Left cardiac atrium (tissue), 4 donors: ENCODE results near the gene LINC00237. TPM values are rescaled to one million over a fixed set of nuclear protein-coding genes. Genes with fewer than 3 reads are reported as not detected.

Experiments used
- ATAC-seq, 2 donors: fragments of 200-7000 bp; cut with Tn5 transposase; one replicate each; pipeline ENCODE4 v1.9.1; 2020; ENCODE audit warnings: mild to moderate bottlenecking in 2 of 2, moderate library complexity in 2 of 2
- DNase-seq: peaks from one replicate; pipeline ENCODE4 v3.0.0-alpha.2; 2020
- intact Hi-C, 2 donors: fragments of 100-400 bp; cut with DNase I; formaldehyde crosslinking; loops; one replicate each; pipeline versions ENCODE4 v1.14.1 to v1.15.1; 2022 to 2023
- total RNA-seq, 2 donors: library from RNA; stranded (reverse); fragmentation: NEBNext Ultra II Directional; extraction: Animal tissue kit (Norgen Biotek cat#: 25700); gene quantifications; one replicate each; pipeline ENCODE4 v1.2.1, GENCODE V29; 2021
- donor health status: DM: no; HTN: yes; CAD: no.
- donor health status: DM: no; HTN: yes; CAD: no; lungs with severe emphysema.
- donor health status: DM: yes; HTN: yes; CAD: no.
- donor health status: Dilated cardiomyopathy.

The LINC00237 gene
- total RNA-seq, 2 donors from 2014 or later = not detected

DNA sequence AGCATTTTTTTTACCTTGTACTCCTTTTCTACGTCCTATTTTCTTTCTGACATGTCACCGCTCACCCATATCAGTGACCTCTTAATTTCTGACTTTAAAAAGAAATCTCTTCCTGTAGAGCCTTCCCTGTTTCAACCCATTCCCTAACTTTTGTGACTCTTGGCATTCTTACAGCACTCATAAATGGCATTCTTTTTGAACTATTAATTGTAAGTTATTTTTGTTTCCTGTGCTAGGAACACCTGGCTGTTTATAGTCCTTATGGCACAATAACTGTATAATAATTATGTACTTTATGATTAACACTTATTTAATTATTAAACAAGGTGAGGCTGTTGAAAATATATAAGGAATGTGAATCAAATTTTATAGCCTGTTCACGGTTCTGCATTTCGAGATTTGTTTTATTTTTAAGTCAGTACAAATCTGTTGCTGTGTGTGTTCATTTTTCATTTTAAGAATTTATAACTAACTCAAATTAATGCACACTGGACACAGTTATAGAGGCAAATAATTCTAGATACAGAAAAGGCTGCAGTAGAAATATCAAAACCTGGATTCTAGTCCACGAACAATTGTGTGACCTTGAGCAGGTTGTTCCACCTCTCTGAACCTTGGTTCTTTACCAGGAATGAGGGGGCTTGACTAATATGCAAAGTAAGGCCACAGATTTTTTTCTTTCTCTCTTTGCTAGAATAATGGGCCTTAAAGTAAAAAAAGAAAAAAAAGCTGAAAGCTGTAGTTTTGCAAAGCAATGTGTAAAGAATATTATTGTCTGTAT, 21.2 kb upstream of the LINC00237 start:
- intact Hi-C loops = loop anchor here in 1 of 2 donors (10.0 kb wide), 1 partner anchor 263 kb away; no protein-coding TSS in a partner anchor
- ATAC-seq (no peak), DNase-seq (no peak)

DNA sequence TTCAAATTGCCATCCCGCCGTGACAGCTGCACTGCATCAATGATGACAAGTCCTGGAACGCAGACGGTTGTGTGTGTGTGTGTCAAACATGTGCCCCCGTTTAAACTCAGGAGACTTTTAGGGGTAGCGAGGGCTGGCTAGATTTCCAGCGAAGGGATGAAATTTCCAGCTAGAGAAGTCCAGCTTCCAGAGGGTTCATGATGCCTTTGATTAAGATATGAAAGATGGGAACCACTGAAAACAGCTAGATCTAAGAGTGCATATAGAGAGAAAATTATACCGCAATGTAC, 20.4 kb upstream of the LINC00237 start:
- peak; percentile 1 to 2 for ATAC-seq
- intact Hi-C loops = loop anchor here in 1 of 2 donors (10.0 kb wide), 1 partner anchor 262 kb away; no protein-coding TSS in a partner anchor
- peak; percentile 24 for DNase-seq

DNA sequence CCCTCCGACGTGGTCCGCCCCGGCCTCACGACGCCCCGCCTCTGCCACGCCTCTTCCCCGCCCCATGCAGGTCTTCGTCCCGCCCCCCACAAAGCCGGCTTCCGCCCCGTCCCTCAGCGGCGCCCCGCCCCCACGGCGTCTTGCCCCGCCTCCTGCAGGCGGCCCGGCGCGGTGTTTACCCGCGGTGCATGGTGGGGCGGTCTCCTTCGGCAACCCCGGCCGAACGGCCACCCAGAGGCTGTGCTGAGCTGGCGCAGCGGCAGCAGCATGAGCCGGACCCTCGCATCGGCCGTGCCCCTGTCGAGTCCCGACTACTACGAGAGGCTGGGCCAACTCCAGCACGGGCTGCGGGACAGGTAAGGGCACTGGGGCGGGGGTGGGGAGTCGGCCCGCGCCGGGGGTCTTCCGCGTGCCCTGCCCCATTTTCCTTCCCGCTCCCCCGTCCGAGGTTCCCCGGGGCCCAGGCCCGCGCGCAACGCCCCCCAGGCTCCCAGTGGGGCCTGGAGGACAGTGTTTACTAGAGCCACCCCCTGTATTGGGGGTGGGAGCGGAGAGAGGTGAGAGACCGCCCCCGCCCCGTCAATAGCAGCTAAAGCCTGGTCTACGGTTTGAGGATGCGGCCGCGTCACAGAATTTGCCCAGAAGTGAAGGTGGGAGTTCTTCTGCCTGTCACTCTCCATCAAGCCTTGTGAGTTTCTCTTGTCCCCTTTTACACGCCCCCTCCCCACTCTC, 19.9 kb upstream of the LINC00237 start, which contains the start of gene KIZ:
Gene KIZ, plus strand, starts transcription at position 234 of the 732 bp plus-strand sequence. Its CDS starts 34 bp downstream, at position 268.
- ATAC-seq (peak; percentile 99 to 100), DNase-seq (peak; percentile 97)
- intact Hi-C loops = loop anchor here in 1 of 2 donors (10.0 kb wide), 1 partner anchor 261 kb away; no protein-coding TSS in a partner anchor

DNA sequence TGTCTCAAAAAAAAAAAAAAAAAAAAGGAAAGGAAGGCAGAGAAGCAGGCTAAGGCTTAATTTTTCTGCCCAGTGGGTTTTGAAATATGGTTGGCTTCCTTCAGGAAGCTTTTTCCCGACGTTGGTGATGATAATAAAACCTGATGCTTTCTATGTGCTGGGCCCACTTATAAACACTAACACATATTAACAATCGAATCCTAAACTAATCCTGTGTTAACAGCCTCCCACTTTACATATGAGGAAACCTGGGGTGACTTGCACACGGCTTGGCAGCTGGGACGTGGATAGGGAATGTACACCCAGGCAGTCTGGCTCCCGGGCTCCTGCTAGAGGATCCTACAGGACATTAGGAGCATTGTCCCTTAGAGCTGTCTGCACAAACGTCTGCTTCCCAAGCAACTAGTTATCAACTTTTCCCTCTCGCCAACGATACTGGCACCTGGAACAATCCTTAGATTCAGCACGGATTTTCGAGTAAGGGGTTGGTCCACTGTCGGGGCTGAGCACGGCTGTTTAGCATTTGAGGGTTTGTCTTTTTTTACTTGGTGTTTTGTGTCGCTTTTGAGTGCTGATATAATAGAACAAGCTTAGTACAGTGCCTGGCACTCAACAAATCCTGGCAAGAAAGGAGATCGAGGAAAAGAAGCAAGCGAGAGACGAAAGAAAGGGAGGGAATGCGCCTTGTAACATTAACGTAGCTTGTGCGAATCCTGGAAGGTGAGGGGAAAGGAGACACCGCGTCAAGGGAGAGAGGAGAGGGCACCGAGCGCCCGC, 19.1 kb upstream of the LINC00237 start:
- ATAC-seq = peak; percentile 49 to 66
- DNase-seq = peak; percentile 57
- intact Hi-C loops = loop anchor here in 1 of 2 donors (10.0 kb wide), 1 partner anchor 260 kb away; no protein-coding TSS in a partner anchor

DNA sequence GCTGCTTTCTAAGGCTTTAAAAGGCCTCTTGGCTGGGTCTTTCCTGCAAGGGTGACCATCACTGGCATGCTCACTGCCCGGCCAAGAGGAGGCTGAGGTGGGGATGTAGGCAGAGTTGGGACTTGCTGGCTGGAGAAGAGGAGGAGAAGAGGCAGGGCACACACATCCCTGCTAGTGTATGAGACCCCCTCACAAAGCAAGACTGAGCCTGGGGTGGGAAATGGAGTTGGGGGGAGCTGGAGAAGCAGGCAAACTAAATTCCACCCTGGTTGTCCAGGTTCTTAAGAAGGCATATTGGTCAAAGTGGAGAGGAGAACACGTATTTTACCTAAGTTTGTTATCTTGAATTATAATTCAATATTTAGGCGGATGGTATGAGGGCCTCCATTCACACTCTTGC, 18.0 kb upstream of the LINC00237 start:
- intact Hi-C loops = loop anchor here in 1 of 2 donors (10.0 kb wide), 1 partner anchor 259 kb away; no protein-coding TSS in a partner anchor
- no peak for ATAC-seq
- DNase-seq = no peak

DNA sequence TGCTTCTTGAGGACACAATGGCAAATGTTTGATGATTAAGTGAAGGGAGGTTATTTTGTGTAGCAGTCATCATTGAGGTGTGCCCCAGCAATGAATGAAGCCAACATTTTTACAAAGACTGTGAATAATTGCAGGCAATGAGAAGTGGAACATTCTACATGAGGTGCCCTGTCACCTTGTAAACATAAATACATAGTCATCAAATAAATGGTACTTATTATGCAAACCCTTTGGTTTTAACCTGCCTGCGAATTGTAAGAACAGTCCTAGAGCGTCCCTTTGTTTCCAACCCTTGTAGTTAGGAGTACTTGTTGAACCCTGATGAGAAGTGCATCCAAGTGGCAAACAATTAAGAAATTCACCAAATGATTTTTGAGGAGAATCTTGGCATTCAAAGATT, 12.6 kb upstream of the LINC00237 start:
- DNase-seq (no peak), ATAC-seq (no peak)
- intact Hi-C loops = no loop called here

DNA sequence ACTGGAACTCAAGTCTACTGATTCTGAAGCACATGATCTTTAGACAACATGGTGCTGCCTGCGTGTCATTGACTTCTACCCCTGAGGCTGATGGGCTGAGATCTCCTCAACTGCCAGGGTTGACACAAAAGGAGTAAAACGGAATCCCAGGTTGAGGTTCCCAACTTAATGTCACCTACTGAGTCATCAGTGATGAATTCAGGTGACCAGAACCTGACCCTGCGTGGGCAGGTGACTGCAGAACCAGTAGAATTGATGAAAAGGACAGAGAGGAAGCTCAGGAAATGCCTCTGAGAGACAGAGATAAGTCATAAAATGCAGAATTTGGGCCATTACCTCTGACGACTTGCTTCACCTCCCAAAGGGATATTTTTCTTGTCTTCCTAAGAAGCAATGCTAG, 12.0 kb upstream of the LINC00237 start:
- intact Hi-C loops = no loop called here
- no peak for ATAC-seq
- DNase-seq = no peak

DNA sequence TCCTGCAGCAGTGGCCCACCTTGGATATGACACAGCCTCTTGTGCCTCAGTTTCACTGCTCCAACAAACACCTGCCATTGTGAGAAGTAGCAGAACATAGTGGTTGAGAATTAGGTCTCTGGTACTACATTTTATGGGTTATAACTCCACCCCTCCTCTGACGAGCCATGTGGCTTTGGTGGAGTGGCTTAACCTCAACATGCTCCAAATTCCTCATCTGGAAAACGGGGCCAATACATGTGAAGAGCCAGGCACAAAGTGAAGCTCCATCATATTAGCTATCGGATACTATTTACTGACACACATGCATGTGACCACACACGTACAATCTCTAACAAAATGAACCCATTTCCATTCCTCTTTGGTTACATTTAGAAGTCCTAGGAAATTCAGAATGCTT, 11.4 kb upstream of the LINC00237 start:
- intact Hi-C loops = no loop called here
- no peak for DNase-seq
- no peak for ATAC-seq

DNA sequence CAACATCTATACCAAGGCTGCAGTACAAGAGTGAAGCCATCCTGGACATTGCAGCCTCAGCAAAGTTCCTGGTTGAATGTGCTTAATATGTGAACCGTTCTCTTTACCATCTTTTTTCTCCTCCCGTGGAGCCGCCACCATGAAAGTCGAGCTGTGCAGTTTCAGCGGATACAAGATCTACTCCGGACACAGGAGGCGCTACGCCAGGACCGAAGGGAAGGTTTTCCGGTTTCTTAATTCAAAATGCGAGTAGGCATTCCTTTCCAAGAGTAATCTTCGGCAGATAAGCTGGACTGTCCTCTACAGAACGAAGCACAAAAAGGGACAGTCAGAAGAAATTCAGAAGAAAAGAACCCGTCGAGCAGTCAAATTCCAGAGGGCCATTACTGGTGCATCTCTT, 8.4 kb upstream of the LINC00237 start:
- intact Hi-C loops = no loop called here

DNA sequence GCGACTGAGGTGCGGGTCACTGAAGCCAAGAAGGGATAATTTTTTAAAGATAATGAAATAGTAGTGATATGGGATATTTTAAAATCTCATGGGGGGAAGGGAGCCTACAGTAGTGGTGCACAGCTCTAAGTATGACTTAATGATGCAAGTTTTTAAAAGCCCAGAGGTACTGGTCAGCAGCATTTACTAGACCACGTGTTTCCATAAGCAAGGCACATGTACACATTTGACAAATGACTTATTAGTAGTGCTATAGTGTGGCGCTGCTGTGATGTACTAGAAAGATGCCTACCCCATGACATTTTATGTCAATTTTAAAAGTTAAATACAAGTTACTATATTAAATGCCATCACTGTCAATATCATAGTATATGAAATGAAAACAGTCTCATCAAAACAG, 7.5 kb upstream of the LINC00237 start:
- intact Hi-C loops = no loop called here
- ATAC-seq = no peak
- DNase-seq = no peak

More for the DNA sequence above, 8.4 kb upstream of the LINC00237 start:
- no peak for ATAC-seq
- no peak for DNase-seq

DNA sequence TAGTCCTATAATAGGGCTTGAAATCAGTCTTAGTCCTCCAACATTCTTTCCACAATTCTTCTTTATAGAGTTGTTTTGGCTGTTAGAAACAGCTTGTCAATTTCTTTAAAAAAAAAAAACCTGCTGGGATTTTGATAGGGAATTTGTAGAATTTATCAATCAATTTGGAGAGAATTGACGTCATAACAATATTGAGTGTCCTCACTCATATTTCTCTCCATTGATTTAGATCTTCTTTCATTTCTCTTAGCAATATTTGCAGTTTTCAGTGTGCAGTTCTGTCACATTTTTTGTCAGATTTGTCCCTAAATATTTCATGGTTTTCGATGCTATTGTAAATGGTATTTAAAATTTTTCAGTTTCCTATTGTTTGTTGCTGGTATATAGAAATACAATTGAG, 5.3 kb upstream of the LINC00237 start:
- ATAC-seq (no peak), DNase-seq (no peak)
- intact Hi-C loops = no loop called here

DNA sequence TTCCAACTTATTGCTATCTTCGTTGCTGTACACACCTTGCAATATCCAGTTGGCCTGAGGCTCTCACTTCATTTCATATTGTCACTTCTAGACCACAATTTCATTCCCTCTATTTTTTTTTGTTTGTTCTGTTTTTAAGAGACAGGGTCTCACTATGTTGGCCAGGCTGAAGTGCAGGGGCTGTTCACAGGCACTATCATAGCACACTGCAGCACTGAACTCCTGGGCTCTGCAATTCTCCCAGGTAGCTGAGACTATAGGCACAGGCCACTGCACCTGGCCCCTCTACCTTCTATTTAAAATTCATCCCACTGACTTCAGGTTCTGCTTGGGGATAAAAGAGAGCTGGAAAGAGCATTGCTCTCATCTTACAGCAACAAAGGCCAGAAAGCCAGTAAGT, 4.7 kb upstream of the LINC00237 start:
- intact Hi-C loops = no loop called here
- DNase-seq (no peak), ATAC-seq (no peak)

DNA sequence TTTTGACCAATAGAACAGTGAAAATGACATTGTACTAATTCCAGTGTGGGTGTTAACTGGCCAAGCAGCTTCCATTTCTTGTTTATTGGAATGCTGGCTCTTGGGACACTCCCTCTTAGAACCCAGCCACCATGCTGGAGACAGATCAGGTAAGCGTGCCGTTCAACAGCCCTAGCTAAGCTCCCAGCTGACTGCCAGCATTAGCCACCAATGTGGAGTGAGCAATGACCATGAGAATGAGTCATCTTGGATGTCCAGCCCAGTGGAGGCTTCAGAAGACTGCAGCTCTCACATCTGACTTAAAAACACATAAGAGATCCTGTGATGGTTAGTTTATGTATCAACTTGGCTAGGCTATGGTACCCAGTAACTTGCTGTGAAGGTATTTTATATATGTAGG, 3.0 kb upstream of the LINC00237 start:
- intact Hi-C loops = no loop called here
- DNase-seq = no peak
- ATAC-seq = no peak

DNA sequence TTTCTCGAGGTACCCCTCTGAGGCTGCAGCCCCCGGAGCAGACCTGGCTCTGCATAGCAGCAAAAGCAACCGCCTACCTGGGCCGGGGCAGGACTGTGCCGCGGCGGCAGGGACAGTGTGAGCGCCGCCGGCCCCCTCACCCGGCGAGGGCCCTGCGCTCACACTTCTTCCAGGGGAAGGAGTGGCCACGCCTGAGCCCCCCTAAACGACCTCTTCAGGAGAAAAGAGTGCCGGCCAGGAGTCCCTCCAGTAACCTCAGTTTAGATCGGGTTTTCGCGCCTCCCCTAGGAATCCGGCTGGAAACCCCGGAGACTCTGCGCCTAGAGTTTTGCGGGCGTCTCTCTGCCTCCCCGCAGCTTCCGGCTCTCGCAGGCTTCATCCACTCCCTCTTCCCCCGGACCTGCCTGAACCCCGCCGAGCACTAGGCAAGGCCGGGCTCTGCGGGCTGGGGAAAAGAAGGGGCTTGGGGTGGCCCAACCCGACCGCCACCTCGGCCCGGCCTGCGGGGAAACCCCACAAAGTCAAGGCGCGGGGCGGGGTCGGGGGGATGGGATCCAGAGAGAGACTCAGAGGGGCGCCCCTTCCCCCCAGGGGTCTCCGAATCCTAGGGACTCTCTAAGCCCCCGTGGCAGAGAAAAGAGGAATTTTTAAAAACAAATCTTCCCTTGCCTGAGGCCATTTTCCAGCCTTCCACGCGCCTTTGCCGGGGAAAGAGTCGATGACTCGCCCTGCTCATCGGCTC, 558 bp downstream of the LINC00237 start:
- intact Hi-C loops = no loop called here
- ATAC-seq = no peak

DNA sequence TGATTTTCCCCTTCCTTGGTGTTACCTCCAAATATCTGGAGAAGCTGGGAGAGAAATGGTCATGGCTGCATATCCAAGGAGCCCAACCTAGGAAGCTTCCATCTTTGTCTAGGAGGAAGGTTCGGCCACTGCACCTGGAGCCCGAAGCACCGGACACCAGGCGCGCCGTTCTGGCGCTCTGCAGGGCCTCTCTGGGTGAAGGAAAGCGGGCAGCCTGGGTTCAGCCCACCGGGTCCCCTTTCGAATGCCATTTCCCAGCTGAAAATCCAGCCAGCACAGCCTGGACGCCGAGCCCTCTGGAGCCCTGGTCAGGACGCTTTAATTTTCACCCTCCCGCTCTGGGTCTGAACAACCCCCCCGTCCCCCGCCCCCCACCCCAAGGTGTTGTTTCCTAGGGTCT, 1.2 kb downstream of the LINC00237 start:
- ATAC-seq (no peak), DNase-seq (no peak)
- intact Hi-C loops = no loop called here

More for the DNA sequence above, 558 bp downstream of the LINC00237 start:
- DNase-seq = no peak

DNA sequence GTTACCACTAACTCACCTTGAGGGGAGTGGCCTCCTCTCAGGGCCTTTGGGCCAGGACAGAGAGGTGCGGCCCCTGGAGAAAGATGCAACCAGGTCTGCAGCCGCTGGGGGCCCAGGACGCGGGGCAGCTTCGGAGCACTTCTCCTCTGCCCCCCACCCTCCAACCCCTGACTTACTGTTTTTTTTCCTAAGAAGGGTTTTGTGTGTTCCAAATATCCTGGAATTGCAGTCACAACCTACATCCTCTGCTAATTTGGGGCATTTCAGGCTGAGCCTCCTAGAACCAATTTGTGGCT, 1.7 kb downstream of the LINC00237 start:
- DNase-seq = no peak
- intact Hi-C loops = no loop called here
- no peak for ATAC-seq

DNA sequence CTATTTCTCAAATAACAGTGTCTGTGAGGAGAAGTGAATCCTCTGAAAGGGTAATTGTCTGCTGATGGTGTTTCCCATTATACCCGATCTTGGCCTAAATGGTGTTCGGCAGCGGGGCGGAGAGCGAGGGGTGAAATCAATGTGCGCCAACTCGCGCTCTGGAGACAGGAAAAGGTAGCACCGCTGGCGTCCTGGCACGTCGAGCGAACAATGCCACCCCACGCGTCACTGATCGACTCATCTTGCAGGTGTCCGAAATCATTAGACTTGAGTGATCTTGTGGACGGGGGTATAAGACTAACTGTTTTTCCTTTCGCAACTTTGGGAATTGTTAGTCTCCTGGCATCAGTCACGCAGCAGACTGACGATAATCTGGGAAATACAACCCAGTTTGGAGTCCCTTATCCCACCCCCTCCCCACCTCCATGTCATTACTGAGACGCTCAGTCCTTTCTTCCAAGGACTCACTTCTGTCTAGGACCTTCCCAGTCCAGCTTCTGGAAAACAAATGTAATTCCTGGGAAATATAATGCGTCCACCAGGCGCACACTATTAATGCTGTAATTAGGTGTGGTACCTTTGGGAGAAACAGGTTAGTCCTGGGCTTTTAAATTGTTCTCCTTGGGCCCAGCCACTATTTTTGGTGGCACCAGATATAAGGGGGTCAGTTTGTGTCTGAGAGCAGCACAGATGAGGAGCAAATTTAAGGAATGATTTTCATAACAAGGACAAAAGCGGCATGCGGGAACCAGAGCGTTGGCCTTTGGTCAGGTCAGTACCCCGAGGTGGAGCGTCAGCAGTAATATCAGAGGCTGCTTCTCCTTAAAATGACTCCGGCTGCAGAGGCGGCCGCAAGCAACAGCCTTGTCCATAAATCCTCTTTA, 2.3 kb downstream of the LINC00237 start:
- ATAC-seq (no peak), DNase-seq (no peak)
- intact Hi-C loops = no loop called here

DNA sequence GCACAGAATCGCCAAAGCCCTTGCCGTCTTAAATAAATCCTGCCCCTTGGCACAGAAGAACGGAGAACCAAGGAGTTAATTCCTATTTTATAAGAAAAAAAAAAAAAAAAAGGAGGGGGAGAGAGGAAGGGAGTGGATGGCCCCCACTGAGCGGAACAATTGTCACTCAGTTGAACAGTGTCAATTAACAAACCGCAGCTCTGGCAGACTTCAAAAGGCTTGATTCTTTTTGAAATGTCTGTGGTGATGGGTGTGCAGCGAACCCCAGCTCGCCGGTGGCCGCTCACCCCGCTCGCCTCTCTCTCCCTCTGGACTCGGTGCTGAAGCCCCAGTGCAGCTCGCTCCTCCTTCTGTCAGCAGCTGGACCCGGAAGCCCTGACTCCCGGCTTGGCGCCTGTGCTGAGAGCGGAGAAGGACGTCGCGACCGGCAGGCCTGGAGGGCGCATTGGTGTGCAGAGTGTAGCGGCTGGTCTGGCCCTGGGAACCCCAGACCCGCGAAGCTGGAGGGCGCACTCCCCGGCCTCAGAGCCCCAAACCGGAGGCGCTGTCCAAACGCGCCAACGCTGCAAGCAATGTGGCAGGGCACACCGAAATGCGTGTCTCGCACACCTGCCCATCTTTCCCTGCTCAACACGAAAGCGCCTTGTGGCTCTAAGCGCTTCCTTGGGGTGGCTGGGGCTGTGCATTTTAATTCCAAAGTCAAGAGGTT, 3.4 kb downstream of the LINC00237 start:
- ATAC-seq (peak; percentile 29 to 73), DNase-seq (peak; percentile 45)
- intact Hi-C loops = no loop called here
